CMK (cell line): Measurements from ENCODE around the gene TNRC6B.
"Not testable (repeated sequence)": the region's sequence is repeated elsewhere in the genome, so short reads cannot be mapped to it uniquely, and the experiment has no call there.

ENCODE experiments used
- DNase-seq: peaks from one replicate; pipeline ENCODE4 v3.0.0-alpha.2; 2010; ENCODE audit warnings: low read depth

The TNRC6B gene

DNA sequence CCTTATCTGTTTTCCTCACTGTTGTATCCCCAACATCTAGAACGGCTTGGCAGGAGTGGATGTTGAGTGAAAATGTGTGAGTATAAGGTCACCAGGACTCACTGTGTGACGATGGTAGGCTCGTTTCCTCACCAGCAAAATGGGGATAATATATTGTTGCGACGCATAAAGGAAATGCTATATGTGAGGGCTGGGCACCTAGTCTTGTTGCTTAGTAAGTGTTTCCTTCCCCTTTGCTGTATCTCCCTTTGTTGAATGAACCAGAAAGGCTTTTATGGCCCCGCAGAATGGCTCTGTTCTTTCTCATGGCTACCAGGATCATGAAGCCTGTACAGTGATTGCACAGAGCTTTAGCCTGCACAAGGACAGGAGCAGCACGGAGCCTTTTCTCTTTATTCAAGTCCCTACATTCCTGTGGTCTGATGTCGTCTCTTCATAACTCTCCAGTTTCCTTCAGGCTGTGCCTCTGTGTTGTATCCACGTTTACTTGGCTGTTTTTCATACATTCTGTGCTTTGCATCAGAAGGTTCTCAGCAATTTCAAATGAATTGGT, 5.4 kb downstream of the TNRC6B start:
- DNase-seq = no peak

DNA sequence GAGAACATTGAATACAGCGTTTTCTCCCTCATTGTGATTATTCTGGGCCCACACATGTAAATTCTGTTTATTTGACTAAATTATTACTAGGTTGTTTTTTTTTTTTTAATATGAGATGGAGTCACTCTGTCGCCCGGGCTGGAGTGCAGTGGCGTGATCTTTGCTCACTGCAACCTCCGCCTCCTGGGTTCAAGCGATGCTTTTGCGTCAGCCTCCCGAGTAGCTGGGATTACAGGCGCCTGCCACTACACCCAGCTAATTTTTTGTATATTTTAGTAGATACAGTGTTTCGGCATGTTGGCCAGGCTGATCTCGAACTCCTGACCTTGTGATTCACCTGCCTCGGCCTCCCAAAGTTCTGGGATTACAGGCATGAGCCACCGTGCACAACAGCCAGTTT, 5.9 kb downstream of the TNRC6B start:
- not testable (repeated sequence) for DNase-seq

DNA sequence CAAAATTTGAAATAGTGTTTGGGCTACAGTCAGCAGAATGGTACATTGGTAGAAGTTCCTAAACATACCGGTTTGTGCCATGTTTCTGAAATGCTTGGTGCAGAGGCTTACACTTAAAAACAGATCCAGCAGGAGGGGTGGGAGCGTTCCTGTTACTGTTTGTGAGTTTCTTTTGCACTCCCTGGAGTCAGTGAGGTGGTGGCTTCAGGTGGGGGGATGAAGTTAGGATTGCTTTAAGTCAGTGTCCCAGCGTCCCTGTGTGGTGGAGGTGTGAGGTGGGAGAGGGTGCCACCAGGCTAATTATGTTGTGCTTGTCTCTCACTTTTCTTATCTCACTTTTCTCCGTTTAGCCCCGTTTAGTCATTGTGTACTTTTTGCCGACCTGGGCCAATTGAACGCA, 9.7 kb downstream of the TNRC6B start:
- no peak for DNase-seq

DNA sequence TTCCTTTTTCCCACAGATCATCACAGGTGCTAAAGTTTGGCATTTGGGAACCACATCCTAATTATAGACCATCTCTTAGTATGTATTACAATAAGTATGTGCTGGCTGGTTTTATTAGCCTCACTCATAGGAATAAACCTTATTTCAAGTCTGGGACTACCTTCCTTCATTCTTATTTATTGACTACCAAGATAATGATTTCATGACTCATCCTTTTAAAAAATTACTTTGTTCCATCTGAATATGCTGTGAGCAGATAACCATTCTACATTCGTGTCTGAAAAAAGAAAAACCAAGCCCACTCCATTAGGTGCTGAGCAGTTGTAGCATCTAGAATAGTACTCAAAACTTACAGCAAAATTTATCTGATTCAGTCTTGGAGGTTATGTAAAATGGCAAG, 12.3 kb downstream of the TNRC6B start:
- DNase-seq = no peak

DNA sequence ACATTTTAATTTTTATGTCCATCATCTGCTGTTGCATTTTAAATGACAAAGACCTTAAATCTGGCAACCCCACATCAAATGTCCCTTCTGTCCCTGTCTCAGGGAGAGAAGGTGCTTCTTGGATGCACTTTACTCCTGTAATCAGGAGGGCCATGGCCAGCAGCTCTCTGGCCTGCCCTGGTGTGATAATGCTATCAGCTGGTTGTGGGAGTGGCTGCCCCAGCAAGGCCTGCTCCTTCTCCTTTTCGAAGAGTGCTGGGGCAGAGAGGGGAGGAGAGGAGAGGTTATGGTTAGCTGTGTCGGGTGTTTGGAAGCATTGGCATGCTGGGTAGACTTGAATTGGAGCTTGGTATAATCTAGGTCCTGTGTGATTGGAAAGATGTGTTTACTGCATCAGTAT, 12.8 kb downstream of the TNRC6B start:
- no peak for DNase-seq

DNA sequence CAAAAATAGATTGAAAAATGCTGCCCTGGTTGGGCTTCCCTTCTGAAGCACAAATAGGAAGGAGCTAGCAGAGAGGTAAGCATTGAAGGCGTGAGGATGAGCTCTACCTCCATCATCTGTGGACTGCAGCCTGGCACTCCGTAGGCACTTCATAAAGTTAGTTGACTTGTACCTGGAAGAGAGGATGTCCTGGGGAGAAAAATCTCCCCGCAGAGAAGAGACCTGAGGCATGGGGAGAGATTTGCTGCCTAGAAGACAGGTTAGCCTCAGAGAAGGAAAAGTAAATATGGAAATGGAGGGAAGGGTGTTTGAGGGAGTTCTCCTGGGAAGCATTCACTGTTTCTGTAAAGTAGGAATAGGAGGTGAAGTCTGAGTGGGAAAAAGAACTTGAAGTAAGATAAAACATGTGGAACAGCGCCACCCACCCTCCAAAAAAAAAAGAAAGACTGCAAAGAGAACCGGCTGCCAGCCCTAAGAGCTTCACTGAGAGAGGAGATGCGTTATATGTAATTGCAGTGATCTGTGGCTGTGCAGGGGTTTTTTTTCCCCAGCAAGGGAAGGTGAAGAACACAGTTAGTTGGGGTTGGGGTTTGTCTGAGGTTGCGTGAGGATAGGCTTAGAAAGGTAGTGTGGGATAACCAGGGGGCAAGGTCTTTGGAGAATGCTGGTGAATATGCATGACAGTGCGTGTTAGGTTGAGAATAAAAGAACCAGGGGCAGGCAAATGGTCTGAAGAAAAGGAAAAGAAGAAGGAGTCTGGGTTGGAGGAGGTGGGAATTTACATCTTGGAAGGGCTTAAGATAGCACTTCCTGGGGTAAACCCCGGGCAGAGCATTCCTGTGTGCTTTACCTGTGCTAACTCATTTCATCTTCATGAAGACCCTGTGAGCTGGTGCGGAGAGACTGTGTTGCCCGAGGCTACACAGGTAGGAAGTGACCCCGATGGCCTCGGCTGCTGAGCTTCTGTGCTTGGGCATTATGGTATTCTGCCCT, 16.0 kb downstream of the TNRC6B start:
- DNase-seq = no peak

DNA sequence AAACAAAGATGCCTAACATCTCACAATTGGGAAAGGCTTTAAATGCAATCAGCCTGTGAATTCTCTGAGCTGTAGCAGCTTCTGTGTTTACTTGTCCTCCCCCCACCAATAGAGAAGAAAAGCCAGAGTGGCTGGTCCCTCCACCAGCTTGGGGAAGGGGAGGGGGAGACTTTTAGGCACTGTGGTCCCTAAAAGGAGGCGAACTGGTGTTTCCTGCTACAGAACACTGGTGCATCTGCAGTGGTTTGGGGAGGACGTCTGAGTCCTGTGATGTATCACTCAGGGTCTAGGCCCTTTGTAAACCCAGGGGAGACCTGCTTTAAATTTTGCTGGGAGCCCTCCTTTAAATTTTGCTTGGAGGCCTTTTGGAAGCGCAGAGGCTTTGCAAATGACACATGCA, 16.9 kb downstream of the TNRC6B start:
- no peak for DNase-seq

DNA sequence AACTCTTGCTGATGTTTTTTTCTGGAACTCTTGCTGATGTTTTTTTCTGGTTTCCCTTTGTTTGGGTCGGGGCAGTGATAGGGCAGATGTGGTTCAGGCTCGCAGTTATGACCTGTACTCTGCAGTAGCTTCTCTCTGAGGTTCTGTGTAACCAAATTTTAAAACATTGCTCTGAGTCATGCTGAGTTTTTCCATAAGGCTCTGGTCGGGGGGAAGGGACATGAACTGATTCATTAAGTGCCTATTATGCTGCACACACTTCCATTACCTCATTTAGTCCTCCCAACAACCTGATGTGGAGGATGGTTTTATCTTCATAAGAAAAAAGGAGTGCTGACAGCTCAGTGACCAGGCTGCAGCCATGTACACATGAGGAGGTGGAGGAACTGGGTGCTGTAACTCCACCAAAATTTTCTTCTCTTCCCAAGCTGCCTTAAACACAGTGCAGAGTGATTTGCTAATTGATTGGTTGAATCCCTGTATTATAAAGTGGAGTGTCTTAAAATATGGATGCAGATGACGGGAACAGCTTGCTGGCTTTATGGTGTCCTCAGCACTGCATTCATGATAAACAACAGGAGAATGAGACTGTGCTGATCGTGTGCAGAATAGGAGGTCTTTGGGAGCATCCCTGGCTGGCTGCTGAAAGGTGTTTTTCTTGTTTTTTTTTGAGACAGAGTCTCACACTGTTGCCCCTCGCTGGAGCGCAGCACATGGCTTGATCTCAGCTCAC, 19.1 kb downstream of the TNRC6B start:
- no peak for DNase-seq

DNA sequence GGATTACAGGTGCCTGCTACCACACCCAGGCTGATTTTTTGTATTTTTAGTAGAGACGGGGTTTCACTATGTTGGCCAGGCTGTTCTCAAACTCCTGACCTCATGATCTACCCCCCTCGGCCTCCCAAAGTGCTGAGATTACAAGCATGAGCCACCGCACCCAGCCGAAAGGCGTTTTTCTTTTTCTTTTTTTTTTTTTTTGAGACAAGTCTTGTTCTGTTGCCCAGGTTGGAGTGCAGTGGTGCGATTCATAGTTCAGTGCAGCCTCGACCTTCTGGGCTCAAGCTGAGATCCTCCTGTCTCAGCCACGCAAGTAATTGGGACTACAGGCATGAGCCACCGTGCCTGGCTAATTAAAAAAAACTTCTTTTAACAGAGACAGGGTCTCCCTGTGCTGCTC, 19.7 kb downstream of the TNRC6B start:
- DNase-seq = not testable (repeated sequence)

DNA sequence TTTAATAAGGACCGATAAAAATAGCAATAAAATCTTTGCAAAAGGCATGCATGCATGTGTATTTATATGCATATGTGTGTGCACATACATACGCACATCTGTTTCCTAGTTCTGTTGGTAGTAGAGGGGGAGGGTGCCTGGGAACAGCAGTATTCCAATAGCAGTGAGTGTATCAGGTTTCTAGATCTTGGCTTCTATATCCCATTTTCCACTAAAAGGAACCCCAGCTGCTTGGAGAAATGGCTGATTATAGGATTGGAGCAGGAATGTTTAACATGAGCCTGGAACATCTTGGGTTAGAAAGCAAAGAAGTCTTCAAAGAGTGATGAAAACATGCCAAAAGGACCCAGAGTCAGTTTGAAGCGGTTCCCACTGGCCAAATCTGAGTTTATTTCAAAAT, 21.0 kb downstream of the TNRC6B start:
- no peak for DNase-seq

DNA sequence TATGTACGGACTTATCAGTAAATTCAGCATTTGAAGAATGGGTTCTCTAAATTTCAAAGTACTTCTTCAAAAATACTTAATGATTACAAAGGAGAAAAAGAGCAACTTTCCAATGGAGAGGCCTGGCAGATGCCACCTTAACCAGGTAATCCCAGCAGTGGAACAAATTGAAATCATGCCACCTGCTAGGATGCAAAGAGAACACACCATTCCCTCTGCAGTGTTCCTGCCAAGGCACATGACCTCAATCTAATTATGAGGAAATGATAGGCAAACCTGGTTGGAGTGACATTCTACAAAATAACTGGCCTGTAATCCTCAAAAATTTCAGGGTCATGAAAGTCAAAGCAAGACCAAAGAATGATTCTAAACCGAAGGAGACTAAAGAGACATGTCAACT, 21.5 kb downstream of the TNRC6B start:
- DNase-seq = no peak

DNA sequence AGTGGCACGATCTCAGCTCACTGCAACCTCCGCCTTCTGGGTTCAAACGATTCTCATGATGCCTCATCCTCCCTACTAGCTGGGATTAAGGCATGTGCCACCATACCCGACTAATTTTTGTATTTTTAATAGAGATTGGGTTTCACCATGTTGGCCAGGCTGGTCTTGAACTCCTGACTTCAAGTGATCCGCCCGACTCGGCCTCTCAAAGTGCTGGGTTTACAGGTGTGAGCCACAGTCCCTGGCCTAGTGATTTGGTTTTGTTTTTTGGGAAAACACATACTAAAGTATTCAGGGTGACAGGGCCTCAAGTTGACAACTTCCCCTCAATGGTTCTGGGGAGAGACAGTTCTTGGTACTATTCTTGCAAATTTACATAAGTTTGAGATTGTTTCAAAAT, 22.1 kb downstream of the TNRC6B start:
- DNase-seq = no peak

DNA sequence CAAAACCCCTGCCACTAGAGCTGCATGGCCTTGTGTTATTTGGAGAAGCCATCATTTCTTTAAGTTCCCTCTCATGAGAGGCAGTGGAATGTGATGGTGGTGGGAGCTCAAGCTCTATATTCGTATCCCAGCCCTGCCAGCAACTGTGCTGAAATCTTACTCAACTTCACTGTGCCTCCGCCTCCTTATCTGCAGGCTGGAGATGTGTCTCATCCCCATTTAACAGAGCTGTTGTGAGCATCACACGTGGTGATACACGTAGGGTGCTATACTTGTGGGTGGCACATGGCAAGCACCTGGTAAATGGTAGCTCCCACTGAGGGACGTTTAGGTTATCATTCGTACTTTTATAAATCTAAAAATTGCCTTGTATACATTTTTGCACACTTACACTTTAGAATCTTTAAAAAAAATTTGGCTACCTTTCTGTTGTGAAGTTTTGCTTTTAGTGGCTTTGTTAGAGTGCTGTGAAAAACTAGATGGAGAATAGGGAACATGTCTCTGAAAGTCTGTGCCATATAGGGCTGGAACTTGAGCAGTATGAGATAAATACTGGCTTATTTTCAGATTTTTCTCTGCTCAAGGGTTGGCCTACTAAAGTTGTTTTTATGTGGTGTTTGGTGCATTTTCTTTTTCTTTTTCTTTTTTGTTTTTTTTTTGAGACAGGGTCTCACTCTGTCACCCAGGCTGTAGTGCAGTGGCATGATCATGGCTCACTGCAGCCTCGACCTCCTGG, 23.2 kb downstream of the TNRC6B start:
- DNase-seq = no peak

DNA sequence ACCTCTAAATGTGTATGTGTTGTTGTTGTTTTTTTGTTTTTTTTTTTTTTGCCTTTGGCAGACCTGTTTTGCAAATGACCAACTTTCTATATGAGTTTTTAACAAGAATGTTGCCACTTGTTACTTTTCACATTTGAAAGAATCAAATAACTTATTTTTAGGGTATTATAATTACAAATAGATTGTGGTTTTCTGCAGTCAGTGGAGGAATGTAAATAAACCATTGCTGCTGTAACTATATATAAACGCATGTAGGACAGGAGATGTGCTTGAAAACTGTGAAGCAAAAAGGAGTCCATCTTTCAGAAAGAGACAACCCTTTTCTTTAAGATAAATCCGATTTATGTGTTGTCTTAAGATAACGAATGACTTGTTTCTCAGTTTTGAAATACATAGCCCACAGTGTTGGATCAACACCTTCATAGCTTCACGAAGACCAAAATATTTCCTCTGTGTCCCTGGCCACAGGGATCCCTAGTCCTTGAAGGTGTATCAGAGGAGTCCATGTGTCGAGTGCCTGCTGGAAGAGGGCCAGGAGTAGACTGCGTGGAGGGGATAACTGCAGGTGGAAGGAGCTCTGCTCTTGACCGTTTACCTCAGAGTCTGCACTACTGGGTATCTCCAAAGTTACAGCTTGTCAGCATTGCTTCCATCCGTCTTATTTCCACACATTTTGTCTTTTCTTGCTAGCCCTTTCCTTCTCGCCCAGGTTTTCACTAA, 24.7 kb downstream of the TNRC6B start:
- no peak for DNase-seq

DNA sequence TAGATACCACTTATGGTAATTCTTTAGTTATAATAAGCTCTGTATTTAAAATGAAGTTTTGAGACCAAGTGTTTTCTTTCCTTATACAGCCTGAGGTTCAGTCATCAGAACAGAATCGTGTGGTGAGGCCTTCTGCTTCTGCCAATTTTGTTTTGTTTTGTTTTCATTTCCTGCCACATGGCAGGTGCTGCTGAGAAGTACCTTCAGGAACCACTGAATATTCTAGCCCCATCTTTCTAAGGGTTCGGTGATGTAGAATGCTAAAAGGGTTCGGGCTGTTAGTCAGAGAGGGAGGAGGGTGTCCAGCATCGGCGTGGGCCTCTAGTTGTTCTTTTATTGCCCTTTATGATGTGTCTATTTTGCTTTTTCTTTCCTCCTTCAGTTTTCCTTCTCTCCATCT, 25.8 kb downstream of the TNRC6B start:
- DNase-seq = no peak

DNA sequence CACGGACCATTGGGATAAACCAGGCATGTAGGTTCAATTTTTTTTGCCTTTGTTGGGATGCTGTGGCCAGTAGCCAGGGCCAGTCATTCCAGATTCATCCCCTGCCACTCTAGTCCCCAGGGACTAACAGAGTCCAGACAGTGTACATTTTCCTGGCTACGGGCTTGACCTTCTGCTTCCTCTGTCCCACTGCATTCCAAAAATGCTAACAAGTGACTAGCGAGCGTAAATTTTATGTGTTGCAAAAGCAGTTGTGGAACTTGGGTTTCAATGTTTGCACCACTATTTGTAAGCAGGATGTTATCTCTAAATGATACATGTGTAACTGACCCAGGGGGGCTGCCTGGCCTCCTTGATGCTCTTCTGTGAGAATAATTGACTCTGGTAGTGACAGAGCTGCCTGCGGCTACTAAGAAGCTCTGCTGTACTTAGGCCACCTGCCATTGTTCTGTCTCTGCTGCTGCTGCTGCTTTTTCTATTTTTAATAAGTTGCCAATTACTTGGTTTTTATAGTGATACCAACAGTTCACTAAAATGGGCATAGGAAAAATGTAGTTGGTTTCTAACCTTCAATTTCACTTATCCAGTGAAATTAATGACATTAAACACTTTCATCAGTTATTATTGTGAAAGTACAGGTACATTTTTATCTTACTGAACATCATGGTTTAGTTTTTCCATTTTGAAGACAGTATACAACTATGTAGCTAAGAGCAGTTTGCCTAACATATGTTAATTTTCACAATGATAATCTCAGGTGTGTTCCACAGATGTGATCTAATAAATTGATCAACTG, 26.8 kb downstream of the TNRC6B start:
- no peak for DNase-seq

DNA sequence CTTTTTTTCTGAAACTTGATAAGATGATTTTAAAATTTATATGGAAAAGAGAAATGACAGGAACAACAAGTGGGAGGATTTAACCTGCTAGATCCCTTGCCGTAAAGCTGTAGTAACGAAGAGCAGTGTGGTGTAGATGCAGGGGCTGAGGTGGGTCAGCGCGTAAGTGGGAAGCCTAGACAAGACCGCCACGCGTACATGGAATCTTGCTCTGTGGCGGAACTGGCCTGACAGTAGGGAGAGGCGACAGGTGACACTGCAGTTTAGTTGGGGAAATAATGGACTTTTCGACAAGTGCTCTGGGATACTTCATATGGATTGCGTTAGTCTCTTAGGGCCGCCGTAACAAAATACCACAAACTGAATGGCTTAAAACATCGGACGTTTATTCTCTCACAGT, 28.8 kb downstream of the TNRC6B start:
- DNase-seq = no peak

DNA sequence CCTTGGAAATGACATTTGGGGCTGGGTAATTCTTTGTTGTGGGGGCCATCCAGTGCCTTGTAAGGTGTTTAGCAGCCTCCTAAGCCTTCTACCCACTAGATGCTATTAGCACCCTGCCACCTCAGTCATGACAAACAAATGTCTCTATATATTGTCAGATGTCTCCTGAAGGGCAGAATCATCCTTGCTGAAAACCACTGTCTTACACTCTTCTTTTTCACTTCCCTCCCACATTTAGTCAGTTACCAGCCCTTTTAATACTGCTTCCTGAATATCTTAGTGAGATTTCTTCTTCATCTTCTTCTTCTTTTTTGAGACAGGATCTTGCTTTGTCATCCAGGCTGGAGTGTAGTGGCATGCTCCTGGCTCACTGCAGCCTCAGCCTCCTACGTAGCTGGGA, 33.1 kb downstream of the TNRC6B start:
- no peak for DNase-seq

DNA sequence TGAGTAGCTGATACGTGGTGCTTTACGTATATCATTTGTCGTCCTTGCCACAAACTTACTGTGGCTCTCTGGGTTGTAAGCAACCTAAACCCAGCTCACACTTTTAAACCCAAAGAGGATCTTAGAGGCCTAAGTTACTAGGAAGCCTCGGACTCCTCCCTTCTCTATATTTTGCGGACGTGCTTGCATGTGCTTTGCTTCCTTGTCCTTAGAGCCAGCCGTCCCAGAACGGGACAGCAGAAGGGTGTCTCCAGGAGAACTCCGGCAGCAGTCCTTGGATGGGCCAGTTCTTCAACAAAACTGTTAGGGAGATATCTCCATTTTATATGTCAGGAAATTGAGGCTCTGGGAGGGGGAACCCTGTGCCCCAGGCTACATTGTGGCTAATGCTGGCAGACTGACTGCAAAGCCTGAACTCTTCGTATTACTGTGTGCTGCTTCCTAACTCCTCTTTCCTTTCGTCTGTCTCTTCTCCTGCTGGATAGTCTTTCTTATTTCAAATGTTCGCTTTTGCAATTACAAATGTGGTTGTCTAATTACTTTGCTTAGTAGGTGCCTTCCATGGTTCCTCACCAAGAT, 33.8 kb downstream of the TNRC6B start:
- no peak for DNase-seq

DNA sequence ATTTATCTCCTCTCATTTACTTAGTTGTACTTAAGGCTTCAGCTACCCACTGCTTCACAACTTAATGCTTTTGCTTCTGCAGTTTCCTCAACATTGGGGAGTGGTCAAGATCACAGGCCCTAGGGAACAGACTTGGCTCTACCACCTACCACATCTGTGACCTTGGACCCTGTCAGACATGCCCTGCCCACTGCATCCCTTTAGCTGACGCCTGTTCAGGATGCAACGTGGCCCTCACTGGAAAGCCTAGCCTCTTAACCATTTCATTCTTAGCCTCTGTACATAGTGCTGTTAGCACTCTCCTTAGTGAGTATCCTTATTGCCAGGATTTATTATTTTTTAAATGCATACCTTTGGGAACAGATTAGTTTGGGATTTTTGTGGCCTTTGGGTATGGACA, 34.4 kb downstream of the TNRC6B start:
- no peak for DNase-seq
